SH-SY5Y (cell line): ENCODE data around the gene MOB1A.

ENCODE experiments used
- GATA2 ChIP-seq: IDR thresholded peaks from 2 replicates; pipeline ENCODE4 v1.6.1; 2011; ENCODE audit warnings: mild to moderate bottlenecking, low read depth, low read length
- GATA3 ChIP-seq: IDR thresholded peaks from 2 replicates; pipeline ENCODE4 v1.6.1; 2011; ENCODE audit warnings: low read depth, mild to moderate bottlenecking, low read length, moderate library complexity

- TF ChIP-seq GATA3 (no peak), GATA2 (no peak)
These were observed 22.8 kb downstream of the MOB1A start for GRCh38 chr2:74155830-74156229.
